ENCODE measurements around the gene SCUBE1. TPM values are rescaled to one million over a fixed set of nuclear protein-coding genes. Genes with fewer than 3 reads are reported as not detected.

Gene SCUBE1
- total and polyA plus RNA-seq, 2 donors from 2014 or later = 2.3 to 7.1 TPM

DNA sequence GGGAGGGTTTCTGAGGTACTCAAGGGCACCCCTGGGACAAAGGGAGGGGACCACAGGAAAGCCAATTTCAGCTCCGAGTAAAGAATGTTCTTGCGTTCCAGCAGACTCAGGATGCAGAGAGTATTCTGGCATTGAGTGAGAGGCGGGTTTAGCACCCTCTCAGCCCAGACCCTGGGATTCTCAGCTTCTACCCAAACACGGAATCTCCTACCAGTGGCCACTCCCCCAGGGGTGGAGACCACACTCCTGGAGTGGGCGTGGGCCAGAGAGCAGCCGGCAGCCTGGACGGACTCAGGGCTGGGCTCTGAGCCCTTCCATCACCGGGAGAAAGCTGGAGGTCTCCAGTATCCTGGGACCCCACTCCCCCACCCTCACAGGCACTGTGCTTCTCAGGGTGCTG is 130.1 kb downstream of the SCUBE1 start:
- FAIRE-seq (no peak), DNase-seq (peak in 4 of 5 donors; percentile 36 to 50 (median 46))
- Histone ChIP-seq H3K4me1 (ENCODE audit: control insufficient read depth in 2 of 3, insufficient read depth in 2 of 3, low read depth in 1 of 3, low read length in 3 of 3) (no peaks in the 10 kb centered on the region), H3K4me3 (ENCODE audit: low read length in 3 of 3) (no peak overlapping the region), H3K27me3 (ENCODE audit: control insufficient read depth, insufficient read depth, low read length) (no peaks in the 10 kb centered on the region), H3K27ac (ENCODE audit: low read depth in 2 of 2, low read length in 2 of 2) (no peak overlapping the region), H3K9me3 (ENCODE audit: control insufficient read depth in 2 of 3, insufficient read depth in 1 of 3, low read length in 3 of 3) (no peaks in the 10 kb centered on the region), H3K9ac (ENCODE audit: low read length in 3 of 3) (no peak overlapping the region), H3K36me3 (ENCODE audit: control insufficient read depth in 2 of 3, insufficient read depth in 3 of 3, low read length in 3 of 3) (no peaks in the 10 kb centered on the region)
- intact Hi-C loops (cut with DNase I) = no loop called here
- TF ChIP-seq, protein P1, sequence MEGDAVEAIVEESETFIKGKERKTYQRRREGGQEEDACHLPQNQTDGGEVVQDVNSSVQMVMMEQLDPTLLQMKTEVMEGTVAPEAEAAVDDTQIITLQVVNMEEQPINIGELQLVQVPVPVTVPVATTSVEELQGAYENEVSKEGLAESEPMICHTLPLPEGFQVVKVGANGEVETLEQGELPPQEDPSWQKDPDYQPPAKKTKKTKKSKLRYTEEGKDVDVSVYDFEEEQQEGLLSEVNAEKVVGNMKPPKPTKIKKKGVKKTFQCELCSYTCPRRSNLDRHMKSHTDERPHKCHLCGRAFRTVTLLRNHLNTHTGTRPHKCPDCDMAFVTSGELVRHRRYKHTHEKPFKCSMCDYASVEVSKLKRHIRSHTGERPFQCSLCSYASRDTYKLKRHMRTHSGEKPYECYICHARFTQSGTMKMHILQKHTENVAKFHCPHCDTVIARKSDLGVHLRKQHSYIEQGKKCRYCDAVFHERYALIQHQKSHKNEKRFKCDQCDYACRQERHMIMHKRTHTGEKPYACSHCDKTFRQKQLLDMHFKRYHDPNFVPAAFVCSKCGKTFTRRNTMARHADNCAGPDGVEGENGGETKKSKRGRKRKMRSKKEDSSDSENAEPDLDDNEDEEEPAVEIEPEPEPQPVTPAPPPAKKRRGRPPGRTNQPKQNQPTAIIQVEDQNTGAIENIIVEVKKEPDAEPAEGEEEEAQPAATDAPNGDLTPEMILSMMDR (IDR thresholded peaks at IDR 0.05; ENCODE audit: borderline replicate concordance, extremely low read depth, insufficient read depth) = no peak

- no peaks in the 10 kb centered on the region for H3K36me3 ChIP-seq (ENCODE audit: control insufficient read depth in 2 of 3, insufficient read depth in 3 of 3, low read length in 3 of 3)
- H3K27ac ChIP-seq (ENCODE audit: low read depth in 2 of 2, low read length in 2 of 2) = no peak overlapping the region
- DNase-seq (peak in 1 of 5 donors; percentile 72), FAIRE-seq (no peak)
- no peak overlapping the region for H3K4me3 ChIP-seq (ENCODE audit: low read length in 3 of 3)
- no peaks in the 10 kb centered on the region for H3K4me1 ChIP-seq (ENCODE audit: control insufficient read depth in 2 of 3, insufficient read depth in 2 of 3, low read depth in 1 of 3, low read length in 3 of 3)
- TF ChIP-seq, protein P1 (IDR thresholded peaks at IDR 0.05; ENCODE audit: borderline replicate concordance, extremely low read depth, insufficient read depth) = no peak
- intact Hi-C loops (cut with DNase I) = no loop called here
- no peak overlapping the region for H3K9ac ChIP-seq (ENCODE audit: low read length in 3 of 3)
- H3K27me3 ChIP-seq (ENCODE audit: control insufficient read depth, insufficient read depth, low read length) = no peaks in the 10 kb centered on the region
- H3K9me3 ChIP-seq (ENCODE audit: control insufficient read depth in 2 of 3, insufficient read depth in 1 of 3, low read length in 3 of 3) = no peaks in the 10 kb centered on the region
Observed at GRCh38 chr22:43212434-43212952, 130.7 kb downstream of the SCUBE1 start.

DNA sequence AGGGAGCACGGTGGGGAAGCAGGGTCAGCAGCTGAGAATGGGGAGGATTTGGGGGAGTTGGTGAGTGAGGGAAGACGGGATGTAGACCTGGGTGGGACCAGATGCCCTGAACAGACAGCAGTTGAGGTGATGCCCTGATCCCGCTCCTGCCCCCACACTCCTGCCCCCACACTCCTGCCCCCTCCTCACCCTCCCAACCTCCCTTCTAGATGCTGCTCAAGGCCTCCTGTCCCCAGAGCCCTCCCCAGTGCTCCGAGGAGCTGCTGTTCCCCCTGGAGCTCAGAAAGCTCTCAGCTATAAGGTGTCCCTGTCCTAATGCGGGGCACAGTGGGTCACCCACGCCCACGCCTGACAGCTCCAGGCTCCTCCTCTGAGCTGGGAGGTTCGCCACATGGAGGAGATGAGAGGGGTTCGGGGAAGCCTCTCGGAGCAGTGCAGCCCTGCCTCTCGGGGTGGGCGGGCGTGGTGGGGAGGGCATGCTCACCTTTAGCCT is 131.2 kb downstream of the SCUBE1 start:
- intact Hi-C loops (cut with DNase I) = no loop called here
- Histone ChIP-seq H3K9me3 (ENCODE audit: control insufficient read depth in 2 of 3, insufficient read depth in 1 of 3, low read length in 3 of 3) (no peaks in the 10 kb centered on the region), H3K9ac (ENCODE audit: low read length in 3 of 3) (no peak overlapping the region), H3K36me3 (ENCODE audit: control insufficient read depth in 2 of 3, insufficient read depth in 3 of 3, low read length in 3 of 3) (no peaks in the 10 kb centered on the region), H3K27ac (ENCODE audit: low read depth in 2 of 2, low read length in 2 of 2) (no peak overlapping the region), H3K4me1 (ENCODE audit: control insufficient read depth in 2 of 3, insufficient read depth in 2 of 3, low read depth in 1 of 3, low read length in 3 of 3) (no peaks in the 10 kb centered on the region), H3K4me3 (ENCODE audit: low read length in 3 of 3) (no peak overlapping the region), H3K27me3 (ENCODE audit: control insufficient read depth, insufficient read depth, low read length) (no peaks in the 10 kb centered on the region)
- DNase-seq (peak in 1 of 5 donors; percentile 53), FAIRE-seq (no peak)
- TF ChIP-seq, protein P1 (IDR thresholded peaks at IDR 0.05; ENCODE audit: borderline replicate concordance, extremely low read depth, insufficient read depth) = no peak

Measured in kidney (tissue), 14 donors.